ENCODE measurements around the gene OR6K2. TPM values are rescaled to one million over a fixed set of nuclear protein-coding genes. Genes with fewer than 3 reads are reported as not detected.

OR6K2 gene
- total and polyA plus RNA-seq, 2 donors from 2014 or later, result not detected

- TF ChIP-seq, protein P1, sequence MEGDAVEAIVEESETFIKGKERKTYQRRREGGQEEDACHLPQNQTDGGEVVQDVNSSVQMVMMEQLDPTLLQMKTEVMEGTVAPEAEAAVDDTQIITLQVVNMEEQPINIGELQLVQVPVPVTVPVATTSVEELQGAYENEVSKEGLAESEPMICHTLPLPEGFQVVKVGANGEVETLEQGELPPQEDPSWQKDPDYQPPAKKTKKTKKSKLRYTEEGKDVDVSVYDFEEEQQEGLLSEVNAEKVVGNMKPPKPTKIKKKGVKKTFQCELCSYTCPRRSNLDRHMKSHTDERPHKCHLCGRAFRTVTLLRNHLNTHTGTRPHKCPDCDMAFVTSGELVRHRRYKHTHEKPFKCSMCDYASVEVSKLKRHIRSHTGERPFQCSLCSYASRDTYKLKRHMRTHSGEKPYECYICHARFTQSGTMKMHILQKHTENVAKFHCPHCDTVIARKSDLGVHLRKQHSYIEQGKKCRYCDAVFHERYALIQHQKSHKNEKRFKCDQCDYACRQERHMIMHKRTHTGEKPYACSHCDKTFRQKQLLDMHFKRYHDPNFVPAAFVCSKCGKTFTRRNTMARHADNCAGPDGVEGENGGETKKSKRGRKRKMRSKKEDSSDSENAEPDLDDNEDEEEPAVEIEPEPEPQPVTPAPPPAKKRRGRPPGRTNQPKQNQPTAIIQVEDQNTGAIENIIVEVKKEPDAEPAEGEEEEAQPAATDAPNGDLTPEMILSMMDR (IDR thresholded peaks at IDR 0.05; ENCODE audit: borderline replicate concordance, extremely low read depth, insufficient read depth), result no peak
- FAIRE-seq (no peak), DNase-seq (no peak)
- no peaks in the 10 kb centered on the region for H3K4me1 ChIP-seq (ENCODE audit: control insufficient read depth in 2 of 3, insufficient read depth in 2 of 3, low read depth in 1 of 3, low read length in 3 of 3)
- H3K27ac ChIP-seq (ENCODE audit: low read depth in 2 of 2, low read length in 2 of 2), result no peak overlapping the region
- H3K9ac ChIP-seq (ENCODE audit: low read length in 3 of 3), result no peak overlapping the region
- intact Hi-C loops (cut with DNase I), result no loop called here
- H3K27me3 ChIP-seq (ENCODE audit: control insufficient read depth, insufficient read depth, low read length), result no peaks in the 10 kb centered on the region
- H3K4me3 ChIP-seq (ENCODE audit: low read length in 3 of 3), result no peak overlapping the region
- no peaks in the 10 kb centered on the region for H3K9me3 ChIP-seq (ENCODE audit: control insufficient read depth in 2 of 3, insufficient read depth in 1 of 3, low read length in 3 of 3)
- no peaks in the 10 kb centered on the region for H3K36me3 ChIP-seq (ENCODE audit: control insufficient read depth in 2 of 3, insufficient read depth in 3 of 3, low read length in 3 of 3)
Measured at GRCh38 chr1:158687037-158687436, 13.4 kb downstream of the OR6K2 start.

- Histone ChIP-seq H3K27me3 (ENCODE audit: control insufficient read depth, insufficient read depth, low read length) (no peaks in the 10 kb centered on the region), H3K36me3 (ENCODE audit: control insufficient read depth in 2 of 3, insufficient read depth in 3 of 3, low read length in 3 of 3) (no peaks in the 10 kb centered on the region), H3K4me3 (ENCODE audit: low read length in 3 of 3) (no peak within 1 kb of the TSS), H3K4me1 (ENCODE audit: control insufficient read depth in 2 of 3, insufficient read depth in 2 of 3, low read depth in 1 of 3, low read length in 3 of 3) (no peaks in the 10 kb centered on the region), H3K27ac (ENCODE audit: low read depth in 2 of 2, low read length in 2 of 2) (no peak within 1 kb of the TSS), H3K9me3 (ENCODE audit: control insufficient read depth in 2 of 3, insufficient read depth in 1 of 3, low read length in 3 of 3) (no peaks in the 10 kb centered on the region), H3K9ac (ENCODE audit: low read length in 3 of 3) (no peak within 1 kb of the TSS)
- intact Hi-C loops (cut with DNase I), result no loop called here
- FAIRE-seq, result no peak
- DNase-seq, result no peak
- TF ChIP-seq, protein P1 (IDR thresholded peaks at IDR 0.05; ENCODE audit: borderline replicate concordance, extremely low read depth, insufficient read depth), result no peak
Measured at GRCh38 chr1:158686111-158687009, 14.1 kb downstream of the OR6K2 start, which contains the start of gene SPTA1. TSS of gene SPTA1 (minus strand) at chr1:158686715. CDS start at chr1:158686517, 198 bp downstream.

- Histone ChIP-seq H3K4me1 (ENCODE audit: control insufficient read depth in 2 of 3, insufficient read depth in 2 of 3, low read depth in 1 of 3, low read length in 3 of 3) (no peaks in the 10 kb centered on the region), H3K27ac (ENCODE audit: low read depth in 2 of 2, low read length in 2 of 2) (no peak overlapping the region), H3K36me3 (ENCODE audit: control insufficient read depth in 2 of 3, insufficient read depth in 3 of 3, low read length in 3 of 3) (no peaks in the 10 kb centered on the region), H3K27me3 (ENCODE audit: control insufficient read depth, insufficient read depth, low read length) (no peaks in the 10 kb centered on the region), H3K9ac (ENCODE audit: low read length in 3 of 3) (no peak overlapping the region), H3K4me3 (ENCODE audit: low read length in 3 of 3) (no peak overlapping the region), H3K9me3 (ENCODE audit: control insufficient read depth in 2 of 3, insufficient read depth in 1 of 3, low read length in 3 of 3) (no peaks in the 10 kb centered on the region)
- TF ChIP-seq, protein P1 (IDR thresholded peaks at IDR 0.05; ENCODE audit: borderline replicate concordance, extremely low read depth, insufficient read depth), result no peak
- intact Hi-C loops (cut with DNase I), result no loop called here
- DNase-seq (no peak), FAIRE-seq (no peak)
Measured at GRCh38 chr1:158685085-158685484, 15.4 kb downstream of the OR6K2 start.
